PC-3 (cell line): ENCODE results near the gene PKM. TPM values are rescaled to one million over a fixed set of nuclear protein-coding genes. Genes with fewer than 3 reads are reported as not detected.

ENCODE experiments used
- ATAC-seq: fragments of 200-7000 bp; cut with Tn5 transposase; 2 replicates; pipeline ENCODE4 v1.9.1; 2020; ENCODE audit warnings: mild to moderate bottlenecking, moderate library complexity
- BruUV-seq: library from RNA; stranded (reverse); fragments of 400-500 nt; replicated peaks from 2 replicates; lab custom pipeline; 2021; lab: Mats Ljungman, UMichigan
- CTCF ChIA-PET: fragments of 300-600 bp; sonication (Branson Sonifier 250); formaldehyde crosslinking; loops from one replicate; lab custom pipeline; 2022; ENCODE audit warnings: antibody characterized with exemption; lab: Charles Lee
- POLR2A ChIA-PET: fragments of 300-600 bp; sonication (Branson Sonifier 250); formaldehyde crosslinking; loops from one replicate; lab custom pipeline; 2022; ENCODE audit warnings: antibody characterized with exemption; ENCODE audit not compliant: unreplicated experiment; lab: Charles Lee
- DNase-seq: peaks from one replicate; pipeline ENCODE4 v3.0.0-alpha.2; 2015
- H2AFZ ChIP-seq: fragments of 300-600 bp; sonication (generic); 2 replicates; pipeline ENCODE4 v1.6.0; 2016; ENCODE audit warnings: antibody characterized with exemption, low read length
- H3F3A ChIP-seq: fragments of 300-600 bp; sonication (generic); one replicate; pipeline ENCODE4 v1.6.0; 2017; ENCODE audit warnings: antibody characterized with exemption, low read length, control low read depth, mild to moderate bottlenecking; ENCODE audit not compliant: unreplicated experiment
- H3K27ac ChIP-seq: fragments of 300-600 bp; sonication (generic); 2 replicates; pipeline ENCODE4 v1.5.1; 2016; ENCODE audit warnings: mild to moderate bottlenecking, low read length
- H3K27me3 ChIP-seq: fragments of 300-600 bp; sonication (generic); 2 replicates; pipeline ENCODE4 v1.6.1; 2016; ENCODE audit warnings: low read length, mixed read lengths
- H3K36me3 ChIP-seq: fragments of 300-600 bp; sonication (generic); 2 replicates; pipeline ENCODE4 v1.6.1; 2016; ENCODE audit warnings: low read depth, mixed run types, low read length, mixed read lengths
- H3K4me1 ChIP-seq: fragments of 300-600 bp; sonication (generic); 2 replicates; pipeline ENCODE4 v1.5.1; 2016; ENCODE audit warnings: low read length; ENCODE audit not compliant: insufficient read depth
- H3K4me2 ChIP-seq: fragments of 300-600 bp; sonication (generic); 2 replicates; pipeline ENCODE4 v1.6.0; 2016; ENCODE audit warnings: low read length
- H3K4me3 ChIP-seq: fragments of 300-600 bp; sonication (generic); 2 replicates; pipeline ENCODE4 v1.5.1; 2016; ENCODE audit warnings: mild to moderate bottlenecking, low read length, mixed read lengths
- H3K79me2 ChIP-seq: fragments of 300-600 bp; sonication (generic); 2 replicates; pipeline ENCODE4 v1.6.1; 2017; ENCODE audit warnings: low read length, mixed read lengths
- H3K9ac ChIP-seq: fragments of 300-600 bp; sonication (generic); 2 replicates; pipeline ENCODE4 v1.6.0; 2016; ENCODE audit warnings: mild to moderate bottlenecking, low read length
- H3K9me2 ChIP-seq: fragments of 300-600 bp; sonication (generic); replicated peaks from 2 replicates; pipeline ENCODE4 v1.6.1; 2016; ENCODE audit warnings: mixed run types, low read length, mixed read lengths
- H3K9me3 ChIP-seq: fragments of 300-600 bp; sonication (generic); 2 replicates; pipeline ENCODE4 v1.6.1; 2016; ENCODE audit warnings: low read length, mixed read lengths
- H4K20me1 ChIP-seq: fragments of 300-600 bp; sonication (generic); 2 replicates; pipeline ENCODE4 v1.6.1; 2016; ENCODE audit warnings: low read length, mixed read lengths
- CTCF ChIP-seq: fragments of 300-600 bp; sonication (generic); conservative IDR thresholded peaks from 2 replicates; pipeline ENCODE4 v1.5.1; 2017; ENCODE audit warnings: antibody characterized with exemption, low read depth, mild to moderate bottlenecking, low read length
- EZH2 ChIP-seq: fragments of 300-600 bp; sonication (generic); IDR thresholded peaks from one replicate; pipeline ENCODE4 v1.6.1; 2017; ENCODE audit warnings: antibody characterized with exemption, mild to moderate bottlenecking, low read length; ENCODE audit not compliant: unreplicated experiment
- EZH2phosphoT487 ChIP-seq: fragments of 300-600 bp; sonication (generic); IDR thresholded peaks from 2 replicates; pipeline ENCODE4 v1.6.1; 2018; ENCODE audit warnings: mild to moderate bottlenecking, antibody characterized with exemption, low read length, borderline replicate concordance
- intact Hi-C: fragments of 100-400 bp; cut with micrococcal nuclease; formaldehyde crosslinking; loops from 2 replicates; pipeline ENCODE4 v1.9.0; 2023
- total RNA-seq: library from RNA; depleted of rRNA; stranded (reverse); fragments of >200 nt; gene quantifications from 2 replicates; pipeline ENCODE4 v1.2.3, GENCODE V29; 2014

PKM gene
- total RNA-seq, 1 experiment from 2014 or later = 1,963 TPM

GRCh38 chr15:72180761-72181324, 50.1 kb downstream of the PKM start:
- Histone ChIP-seq H3K9me3 (no peaks in the 10 kb centered on the region), H3K9ac (no peak overlapping the region), H3F3A (no peaks in the 10 kb centered on the region), H3K4me2 (no peak overlapping the region), H4K20me1 (no peaks in the 10 kb centered on the region), H3K36me3 (no peaks in the 10 kb centered on the region), H3K4me1 (peaks cover 11% of the 10 kb centered on the region; the same call in 1 of the 2 replicates), H3K9me2 (no peaks in the 10 kb centered on the region), H3K79me2 (no peaks in the 10 kb centered on the region), H2AFZ (no peak overlapping the region), H3K4me3 (no peak overlapping the region), H3K27me3 (no peaks in the 10 kb centered on the region), H3K27ac (no peak overlapping the region)
- CTCF ChIA-PET = no interaction called here
- ATAC-seq (no peak), DNase-seq (no peak)
- TF ChIP-seq EZH2 (no peak), CTCF (no peak), EZH2phosphoT487 (no peak)
- intact Hi-C loops = no loop called here
- no TSS peak for BruUV-seq
- POLR2A ChIA-PET = no interaction called here

- no TSS peak for BruUV-seq
- H3K4me3 ChIP-seq = no peak overlapping the region
- ATAC-seq = no peak
- POLR2A ChIA-PET = no interaction called here
- no peaks in the 10 kb centered on the region for H3K9me2 ChIP-seq
- CTCF ChIA-PET = no interaction called here
- no peaks in the 10 kb centered on the region for H3K79me2 ChIP-seq
- no peak for DNase-seq
- H4K20me1 ChIP-seq = no peaks in the 10 kb centered on the region
- H3K9me3 ChIP-seq = no peaks in the 10 kb centered on the region
- TF ChIP-seq EZH2phosphoT487 (no peak), CTCF (no peak), EZH2 (no peak)
- no peak overlapping the region for H3K9ac ChIP-seq
- no peaks in the 10 kb centered on the region for H3K27me3 ChIP-seq
- H3K27ac ChIP-seq = no peak overlapping the region
- no peak overlapping the region for H3K4me2 ChIP-seq
- H3K4me1 ChIP-seq = peaks cover 11% of the 10 kb centered on the region; the same call in 1 of the 2 replicates
- intact Hi-C loops = no loop called here
- H3F3A ChIP-seq = no peaks in the 10 kb centered on the region
- H3K36me3 ChIP-seq = no peaks in the 10 kb centered on the region
- no peak overlapping the region for H2AFZ ChIP-seq
Observed at GRCh38 chr15:72179950-72180581, 50.9 kb downstream of the PKM start.

GRCh38 chr15:72178976-72179585, 51.9 kb downstream of the PKM start:
- ATAC-seq = no peak

More at GRCh38 chr15:72178976-72179585, 51.9 kb downstream of the PKM start:
- Histone ChIP-seq H3K4me2 (no peak overlapping the region), H4K20me1 (no peaks in the 10 kb centered on the region), H3K79me2 (no peaks in the 10 kb centered on the region), H3K9ac (no peak overlapping the region), H3K27me3 (no peaks in the 10 kb centered on the region), H3K9me3 (no peaks in the 10 kb centered on the region), H2AFZ (no peak overlapping the region), H3F3A (no peaks in the 10 kb centered on the region), H3K36me3 (no peaks in the 10 kb centered on the region), H3K4me3 (no peak overlapping the region), H3K4me1 (peaks cover 5% of the 10 kb centered on the region; the same call in 1 of the 2 replicates), H3K9me2 (no peaks in the 10 kb centered on the region), H3K27ac (no peak overlapping the region)
- intact Hi-C loops = no loop called here
- ChIA-PET CTCF (no interaction called here), POLR2A (no interaction called here)
- BruUV-seq = no TSS peak
- no peak for DNase-seq
- no peak for TF ChIP-seq EZH2phosphoT487
- TF ChIP-seq CTCF = no peak
- TF ChIP-seq EZH2 = no peak
